HL-60/S4 treated with phorbol 12-myristate 13-acetate at 8.2 ng/mL for 4 days and 3 days (cell line): Measurements from ENCODE around the gene GCGR.

ENCODE experiments used
- in situ Hi-C: fragments of 300-500 bp; cut with MboI; formaldehyde crosslinking; loops from 2 replicates; pipeline ENCODE4 v1.15.0; 2022; ENCODE audit warnings: low sequenced_read_pairs

Gene GCGR

GRCh38 chr17:81811705-81812570 is 8.0 kb downstream of the GCGR start:
- in situ Hi-C loops: no loop called here

- in situ Hi-C loops: no loop called here
Observed at GRCh38 chr17:81812571-81813370, 8.8 kb downstream of the GCGR start.

- in situ Hi-C loops: no loop called here
Observed at GRCh38 chr17:81813371-81813684, 9.4 kb downstream of the GCGR start.

- in situ Hi-C loops: no loop called here
Observed at GRCh38 chr17:81813861-81814683, 10.1 kb downstream of the GCGR start.

GRCh38 chr17:81814748-81815645 is 11.0 kb downstream of the GCGR start:
- in situ Hi-C loops: no loop called here

- in situ Hi-C loops: no loop called here
Observed at GRCh38 chr17:81815646-81815986, 11.7 kb downstream of the GCGR start.

GRCh38 chr17:81817758-81818147 is 13.8 kb downstream of the GCGR start:
- in situ Hi-C loops: no loop called here

- in situ Hi-C loops: no loop called here
Observed at GRCh38 chr17:81819708-81820107, 15.8 kb downstream of the GCGR start.

GRCh38 chr17:81821147-81821546 is 17.2 kb downstream of the GCGR start:
- in situ Hi-C loops: no loop called here

GRCh38 chr17:81821603-81822311 is 17.8 kb downstream of the GCGR start:
- in situ Hi-C loops: no loop called here

- in situ Hi-C loops: no loop called here
Observed at GRCh38 chr17:81822312-81822637, 18.3 kb downstream of the GCGR start.

- in situ Hi-C loops: no loop called here
Observed at GRCh38 chr17:81822996-81823819, 19.3 kb downstream of the GCGR start.

GRCh38 chr17:81823820-81824550 is 20.0 kb downstream of the GCGR start:
- in situ Hi-C loops: no loop called here

- in situ Hi-C loops: no loop called here
Observed at GRCh38 chr17:81824595-81824994, 20.6 kb downstream of the GCGR start.

GRCh38 chr17:81825841-81826466 is 22.0 kb downstream of the GCGR start:
- in situ Hi-C loops: no loop called here

- in situ Hi-C loops: no loop called here
Observed at GRCh38 chr17:81828656-81829055, 24.7 kb downstream of the GCGR start.

- in situ Hi-C loops: no loop called here
Observed at GRCh38 chr17:81829858-81830257, 25.9 kb downstream of the GCGR start.

GRCh38 chr17:81831563-81831956 is 27.6 kb downstream of the GCGR start:
- in situ Hi-C loops: no loop called here
